GM10266 (cell line): ENCODE data around the gene RNPC3.

Source experiments
- DNase-seq: peaks from one replicate; pipeline ENCODE4 v3.0.0; 2012; ENCODE audit errors: extremely low spot score
- CTCF ChIP-seq: IDR thresholded peaks from 2 replicates; pipeline ENCODE4 v1.5.1; 2012; ENCODE audit warnings: mild to moderate bottlenecking, low read depth; ENCODE audit not compliant: control insufficient read depth, insufficient read depth; ENCODE audit errors: missing control alignments

RNPC3 gene

GRCh38 chr1:103523346-103523745 is 2.2 kb upstream of the RNPC3 start:
- DNase-seq: no peak
- TF ChIP-seq CTCF: no peak

GRCh38 chr1:103525114-103525606 is 339 bp upstream of the RNPC3 start:
- peak; percentile 25 for DNase-seq
- TF ChIP-seq CTCF: no peak

- no peak for TF ChIP-seq CTCF
- no peak for DNase-seq
These were observed 1.8 kb downstream of the RNPC3 start for GRCh38 chr1:103527331-103527730.

GRCh38 chr1:103529746-103530145 is 4.2 kb downstream of the RNPC3 start:
- DNase-seq: no peak
- no peak for TF ChIP-seq CTCF

GRCh38 chr1:103538226-103538625 is 12.7 kb downstream of the RNPC3 start:
- no peak for DNase-seq
- TF ChIP-seq CTCF: no peak

- TF ChIP-seq CTCF: no peak
- DNase-seq: no peak
These were observed 15.9 kb downstream of the RNPC3 start for GRCh38 chr1:103541431-103541830.

GRCh38 chr1:103546496-103546895 is 21.0 kb downstream of the RNPC3 start:
- DNase-seq: no peak

More at GRCh38 chr1:103546496-103546895, 21.0 kb downstream of the RNPC3 start:
- no peak for TF ChIP-seq CTCF
